Caco-2 (cell line): Measurements from ENCODE around the gene RALGPS1. TPM values are rescaled to one million over a fixed set of nuclear protein-coding genes. Genes with fewer than 3 reads are reported as not detected.

Experiments used
- BruUV-seq: library from RNA; stranded (reverse); fragments of 400-500 nt; replicated peaks from 2 replicates; lab custom pipeline; 2021; lab: Mats Ljungman, UMichigan
- CTCF ChIA-PET: fragments of 300-600 bp; sonication (Branson Sonifier 250); formaldehyde crosslinking; loops from one replicate; lab custom pipeline; 2022; ENCODE audit warnings: antibody characterized with exemption; lab: Charles Lee
- POLR2A ChIA-PET: fragments of 300-600 bp; sonication (Branson Sonifier 250); formaldehyde crosslinking; loops from one replicate; lab custom pipeline; 2022; ENCODE audit warnings: antibody characterized with exemption; lab: Charles Lee
- DNase-seq, 2 experiments: peaks; one replicate each; pipeline versions ENCODE4 v3.0.0 to v3.0.0-alpha.2; 2020 to 2022
- H3K27me3 ChIP-seq: replicated peaks from 2 replicates; pipeline ENCODE4 v1.6.0; 2011; ENCODE audit warnings: low read length; ENCODE audit not compliant: control insufficient read depth, insufficient read depth
- H3K36me3 ChIP-seq: 2 replicates; pipeline ENCODE4 v1.5.1; 2011; ENCODE audit warnings: low read length; ENCODE audit not compliant: control insufficient read depth, insufficient read depth
- H3K4me1 ChIP-seq: fragments of 250-450 bp; sonication (Bioruptor Pico); 2 replicates; pipeline ENCODE4 v1.5.1; 2020; ENCODE audit warnings: mild to moderate bottlenecking
- H3K4me3 ChIP-seq: 2 replicates; pipeline ENCODE4 v1.5.1; 2011; ENCODE audit warnings: low read depth, mild to moderate bottlenecking, control low read depth, low read length
- H3K9me3 ChIP-seq: fragments of 250-450 bp; sonication (Bioruptor Pico); 2 replicates; pipeline ENCODE4 v1.5.1; 2020; ENCODE audit warnings: mild to moderate bottlenecking, moderate library complexity
- H3K27ac Mint-ChIP-seq: one replicate; pipeline ENCODE4 v1.8.0; 2022; ENCODE audit warnings: mixed read lengths; ENCODE audit not compliant: unreplicated experiment
- H3K27me3 Mint-ChIP-seq: one replicate; pipeline ENCODE4 v1.8.0; 2022; ENCODE audit warnings: mixed read lengths; ENCODE audit not compliant: insufficient read depth, unreplicated experiment
- H3K36me3 Mint-ChIP-seq: one replicate; pipeline ENCODE4 v1.8.0; 2022; ENCODE audit warnings: mild to moderate bottlenecking, mixed read lengths; ENCODE audit not compliant: insufficient read depth, unreplicated experiment
- H3K4me1 Mint-ChIP-seq: one replicate; pipeline ENCODE4 v1.8.0; 2022; ENCODE audit warnings: low read depth, mixed read lengths; ENCODE audit not compliant: unreplicated experiment
- H3K4me3 Mint-ChIP-seq: one replicate; pipeline ENCODE4 v1.8.0; 2022; ENCODE audit warnings: mild to moderate bottlenecking, moderate library complexity, mixed read lengths; ENCODE audit not compliant: unreplicated experiment
- H3K9me3 Mint-ChIP-seq: one replicate; pipeline ENCODE4 v1.8.0; 2022; ENCODE audit warnings: mixed read lengths; ENCODE audit not compliant: unreplicated experiment
- CTCF ChIP-seq, 2 experiments: fragments of 200-600 bp in 1 of 2; IDR thresholded peaks; 1 replicate in 1 of 2; 2 replicates in 1 of 2; pipeline versions ENCODE4 v1.5.1 to v1.8.0; 2011 to 2022; ENCODE audit warnings: antibody characterized with exemption in 1 of 2, control low read depth in 1 of 2, inconsistent platforms in 1 of 2, low read depth in 1 of 2, low read length in 1 of 2, mild to moderate bottlenecking in 1 of 2, moderate library complexity in 1 of 2; ENCODE audit not compliant: insufficient read depth in 1 of 2, severe bottlenecking in 1 of 2, unreplicated experiment in 1 of 2
- intact Hi-C: fragments of 100-400 bp; cut with micrococcal nuclease; formaldehyde crosslinking; loops from one replicate; pipeline ENCODE4 v1.10.0; 2022; ENCODE audit not compliant: unreplicated experiment
- total RNA-seq: library from RNA; stranded (reverse); gene quantifications from 2 replicates; pipeline ENCODE4 v1.2.3, GENCODE V29; 2022

The RALGPS1 gene
- total RNA-seq, 1 experiment from 2014 or later = 41.5 TPM

GRCh38 chr9:127089631-127090081, 175.1 kb downstream of the RALGPS1 start:
- Mint-ChIP-seq H3K9me3 (no peaks in the 10 kb centered on the region), H3K4me3 (no peak overlapping the region), H3K27me3 (no peaks in the 10 kb centered on the region), H3K4me1 (peaks cover under 1% of the 10 kb centered on the region), H3K36me3 (peaks cover 18% of the 10 kb centered on the region), H3K27ac (peak overlapping the region; percentile 3)
- no TSS peak for BruUV-seq
- Histone ChIP-seq H3K4me1 (peaks cover 7% of the 10 kb centered on the region), H3K4me3 (no peak overlapping the region), H3K9me3 (no peaks in the 10 kb centered on the region), H3K36me3 (no peaks in the 10 kb centered on the region; the same call in 1 of the 2 replicates), H3K27me3 (no peaks in the 10 kb centered on the region)
- no peak for TF ChIP-seq CTCF (IDR thresholded peaks at IDR 0.05; ENCODE audit: insufficient read depth in 1 of 2, low read depth in 1 of 2, low read length in 1 of 2, severe bottlenecking in 1 of 2, unreplicated experiment in 1 of 2)
- POLR2A ChIA-PET = no interaction called here
- intact Hi-C loops = no loop called here
- CTCF ChIA-PET = no interaction called here
- no peak for DNase-seq

- Mint-ChIP-seq H3K27me3 (no peaks in the 10 kb centered on the region), H3K36me3 (peaks cover 18% of the 10 kb centered on the region), H3K4me1 (no peaks in the 10 kb centered on the region), H3K9me3 (no peaks in the 10 kb centered on the region), H3K27ac (peak overlapping the region; percentile 1), H3K4me3 (no peak overlapping the region)
- CTCF ChIA-PET = no interaction called here
- Histone ChIP-seq H3K9me3 (no peaks in the 10 kb centered on the region), H3K4me1 (no peaks in the 10 kb centered on the region; the same call in 1 of the 2 replicates), H3K27me3 (no peaks in the 10 kb centered on the region), H3K4me3 (no peak overlapping the region), H3K36me3 (no peaks in the 10 kb centered on the region; the same call in 1 of the 2 replicates)
- DNase-seq = no peak
- POLR2A ChIA-PET = no interaction called here
- no peak for TF ChIP-seq CTCF (IDR thresholded peaks at IDR 0.05; ENCODE audit: insufficient read depth in 1 of 2, low read depth in 1 of 2, low read length in 1 of 2, severe bottlenecking in 1 of 2, unreplicated experiment in 1 of 2)
- BruUV-seq = no TSS peak
- intact Hi-C loops = no loop called here
These were observed 175.9 kb downstream of the RALGPS1 start for GRCh38 chr9:127090341-127090985.

GRCh38 chr9:127091526-127091925, 176.9 kb downstream of the RALGPS1 start:
- H3K27ac Mint-ChIP-seq = no peak overlapping the region
- ChIA-PET CTCF (no interaction called here), POLR2A (no interaction called here)
- no peaks in the 10 kb centered on the region for H3K9me3 Mint-ChIP-seq
- DNase-seq = no peak
- no peaks in the 10 kb centered on the region; the same call in 1 of the 2 replicates for H3K4me1 ChIP-seq
- no peak overlapping the region for H3K4me3 ChIP-seq
- H3K27me3 Mint-ChIP-seq = no peaks in the 10 kb centered on the region
- BruUV-seq = no TSS peak
- H3K4me3 Mint-ChIP-seq = no peak overlapping the region
- intact Hi-C loops = no loop called here
- H3K9me3 ChIP-seq = no peaks in the 10 kb centered on the region
- H3K4me1 Mint-ChIP-seq = no peaks in the 10 kb centered on the region
- no peak for TF ChIP-seq CTCF (IDR thresholded peaks at IDR 0.05; ENCODE audit: insufficient read depth in 1 of 2, low read depth in 1 of 2, low read length in 1 of 2, severe bottlenecking in 1 of 2, unreplicated experiment in 1 of 2)
- H3K36me3 Mint-ChIP-seq = peaks cover 17% of the 10 kb centered on the region
- H3K27me3 ChIP-seq = no peaks in the 10 kb centered on the region
- no peaks in the 10 kb centered on the region; the same call in 1 of the 2 replicates for H3K36me3 ChIP-seq
